OCI-LY1 (cell line): Measurements from ENCODE around the gene MCOLN1.

Source experiments
- H2AFZ ChIP-seq: fragments of 200-600 bp; sonication (generic), shearing (Covaris generic); 2 replicates; pipeline ENCODE4 v1.6.0; 2014; ENCODE audit warnings: antibody characterized with exemption, mild to moderate bottlenecking, low read length
- H3F3A ChIP-seq: fragments of 200-600 bp; sonication (generic), shearing (Covaris generic); 2 replicates; pipeline ENCODE4 v1.6.0; 2014; ENCODE audit warnings: mild to moderate bottlenecking, antibody characterized with exemption, low read length, moderate library complexity; ENCODE audit not compliant: insufficient read depth
- H3K27ac ChIP-seq: fragments of 200-600 bp; sonication (generic); 2 replicates; pipeline ENCODE4 v1.5.1; 2014; ENCODE audit warnings: low read length, mixed run types, mild to moderate bottlenecking, low read depth; ENCODE audit not compliant: poor library complexity, severe bottlenecking
- H3K27me3 ChIP-seq: fragments of 200-600 bp; sonication (generic); 2 replicates; pipeline ENCODE4 v1.6.0; 2014; ENCODE audit warnings: antibody characterized with exemption, mild to moderate bottlenecking, low read length, moderate library complexity; ENCODE audit not compliant: insufficient read depth
- H3K36me3 ChIP-seq: fragments of 200-600 bp; sonication (generic); 2 replicates; pipeline ENCODE4 v1.6.1; 2014; ENCODE audit warnings: mild to moderate bottlenecking, antibody characterized with exemption, low read length, moderate library complexity, mixed read lengths; ENCODE audit not compliant: insufficient read depth
- H3K4me1 ChIP-seq: fragments of 200-600 bp; sonication (generic); 2 replicates; pipeline ENCODE4 v1.5.1; 2014; ENCODE audit warnings: mild to moderate bottlenecking, low read length, moderate library complexity; ENCODE audit not compliant: insufficient read depth, severe bottlenecking
- H3K4me2 ChIP-seq: fragments of 200-600 bp; sonication (generic), shearing (Covaris generic); 2 replicates; pipeline ENCODE4 v1.6.1; 2014; ENCODE audit warnings: low read length
- H3K4me3 ChIP-seq: fragments of 200-600 bp; sonication (generic); 2 replicates; pipeline ENCODE4 v1.5.1; 2014; ENCODE audit warnings: low read length, low read depth, mild to moderate bottlenecking, mixed read lengths; ENCODE audit not compliant: poor library complexity, severe bottlenecking
- H3K79me2 ChIP-seq: fragments of 200-600 bp; shearing (Covaris generic); 2 replicates; pipeline ENCODE4 v1.6.1; 2016; ENCODE audit warnings: mixed run types, low read length, mixed read lengths; ENCODE audit not compliant: insufficient read depth
- H3K9ac ChIP-seq: fragments of 200-600 bp; sonication (generic), shearing (Covaris generic); 2 replicates; pipeline ENCODE4 v1.6.1; 2014; ENCODE audit warnings: mild to moderate bottlenecking, low read length, mixed read lengths
- H3K9me2 ChIP-seq: fragments of 200-600 bp; sonication (generic), shearing (Covaris generic); 2 replicates; pipeline ENCODE4 v1.6.1; 2014; ENCODE audit warnings: low read depth, mild to moderate bottlenecking, low read length, mixed read lengths
- H3K9me3 ChIP-seq: fragments of 200-600 bp; shearing (Covaris generic); 2 replicates; pipeline ENCODE4 v1.6.1; 2014; ENCODE audit warnings: low read length, mixed read lengths
- H4K20me1 ChIP-seq: fragments of 200-600 bp; sonication (generic), shearing (Covaris generic); 2 replicates; pipeline ENCODE4 v1.6.0; 2016; ENCODE audit warnings: mild to moderate bottlenecking, low read length; ENCODE audit not compliant: insufficient read depth
- CTCF ChIP-seq: fragments of 200-600 bp; sonication (generic), shearing (Covaris generic); IDR thresholded peaks from 2 replicates; pipeline ENCODE4 v1.5.1; 2017; ENCODE audit warnings: mild to moderate bottlenecking, antibody characterized with exemption, low read length, moderate library complexity, mixed read lengths
- EZH2 ChIP-seq: fragments of 200-600 bp; sonication (generic), shearing (Covaris generic); IDR thresholded peaks from 2 replicates; pipeline ENCODE4 v1.8.0; 2017; ENCODE audit warnings: borderline replicate concordance, mixed run types, mild to moderate bottlenecking, antibody characterized with exemption, low read length, moderate library complexity, mixed read lengths

Gene MCOLN1

GRCh38 chr19:7559102-7559501, 36.7 kb downstream of the MCOLN1 start:
- H3K4me2 ChIP-seq: no peak overlapping the region
- H3K79me2 ChIP-seq: no peaks in the 10 kb centered on the region
- H3K4me3 ChIP-seq: no peak overlapping the region
- no peaks in the 10 kb centered on the region for H3K9me3 ChIP-seq
- peaks cover 50% of the 10 kb centered on the region for H3K36me3 ChIP-seq
- H3F3A ChIP-seq: no peaks in the 10 kb centered on the region
- no peaks in the 10 kb centered on the region for H3K4me1 ChIP-seq
- H3K27ac ChIP-seq: no peak overlapping the region
- no peak overlapping the region for H3K9ac ChIP-seq
- no peak overlapping the region for H2AFZ ChIP-seq
- no peaks in the 10 kb centered on the region for H4K20me1 ChIP-seq
- TF ChIP-seq EZH2: no peak
- no peak for TF ChIP-seq CTCF
- no peaks in the 10 kb centered on the region for H3K27me3 ChIP-seq
- no peaks in the 10 kb centered on the region for H3K9me2 ChIP-seq

GRCh38 chr19:7560255-7560654, 37.8 kb downstream of the MCOLN1 start:
- no peaks in the 10 kb centered on the region for H3K27me3 ChIP-seq
- peaks cover 40% of the 10 kb centered on the region for H3K36me3 ChIP-seq
- H2AFZ ChIP-seq: no peak overlapping the region
- no peak overlapping the region for H3K4me3 ChIP-seq
- no peak overlapping the region for H3K4me2 ChIP-seq
- no peak overlapping the region for H3K27ac ChIP-seq
- no peaks in the 10 kb centered on the region for H3K9me2 ChIP-seq
- no peaks in the 10 kb centered on the region for H3K9me3 ChIP-seq
- H3F3A ChIP-seq: no peaks in the 10 kb centered on the region
- no peak for TF ChIP-seq CTCF
- TF ChIP-seq EZH2: no peak
- H4K20me1 ChIP-seq: no peaks in the 10 kb centered on the region
- H3K4me1 ChIP-seq: no peaks in the 10 kb centered on the region
- no peaks in the 10 kb centered on the region for H3K79me2 ChIP-seq
- no peak overlapping the region for H3K9ac ChIP-seq

GRCh38 chr19:7561325-7561724, 38.9 kb downstream of the MCOLN1 start:
- Histone ChIP-seq H3K9me2 (no peaks in the 10 kb centered on the region), H3K9ac (no peak overlapping the region), H3K79me2 (no peaks in the 10 kb centered on the region), H3K27me3 (no peaks in the 10 kb centered on the region), H2AFZ (no peak overlapping the region), H3K27ac (no peak overlapping the region), H3K4me2 (no peak overlapping the region), H3K4me1 (no peaks in the 10 kb centered on the region), H3K9me3 (no peaks in the 10 kb centered on the region), H3F3A (no peaks in the 10 kb centered on the region), H3K36me3 (peaks cover 32% of the 10 kb centered on the region), H3K4me3 (no peak overlapping the region), H4K20me1 (no peaks in the 10 kb centered on the region)
- TF ChIP-seq EZH2: no peak

- Histone ChIP-seq H3F3A (no peaks in the 10 kb centered on the region), H3K36me3 (peaks cover 20% of the 10 kb centered on the region), H3K9ac (no peak overlapping the region), H4K20me1 (no peaks in the 10 kb centered on the region), H3K4me2 (no peak overlapping the region), H3K27ac (no peak overlapping the region), H3K9me3 (no peaks in the 10 kb centered on the region), H3K9me2 (no peaks in the 10 kb centered on the region), H3K4me3 (no peak overlapping the region), H3K79me2 (no peaks in the 10 kb centered on the region), H3K4me1 (no peaks in the 10 kb centered on the region), H2AFZ (no peak overlapping the region), H3K27me3 (no peaks in the 10 kb centered on the region)
- no peak for TF ChIP-seq EZH2
- no peak for TF ChIP-seq CTCF
Observed at GRCh38 chr19:7562646-7563393, 40.4 kb downstream of the MCOLN1 start.
